NCI-H2029 (cell line): ENCODE results near the gene ARHGAP26.

ENCODE experiments used
- DNase-seq: peaks from one replicate; lab custom pipeline; 2025; lab: John Stamatoyannopoulos, UW

The ARHGAP26 gene

DNA sequence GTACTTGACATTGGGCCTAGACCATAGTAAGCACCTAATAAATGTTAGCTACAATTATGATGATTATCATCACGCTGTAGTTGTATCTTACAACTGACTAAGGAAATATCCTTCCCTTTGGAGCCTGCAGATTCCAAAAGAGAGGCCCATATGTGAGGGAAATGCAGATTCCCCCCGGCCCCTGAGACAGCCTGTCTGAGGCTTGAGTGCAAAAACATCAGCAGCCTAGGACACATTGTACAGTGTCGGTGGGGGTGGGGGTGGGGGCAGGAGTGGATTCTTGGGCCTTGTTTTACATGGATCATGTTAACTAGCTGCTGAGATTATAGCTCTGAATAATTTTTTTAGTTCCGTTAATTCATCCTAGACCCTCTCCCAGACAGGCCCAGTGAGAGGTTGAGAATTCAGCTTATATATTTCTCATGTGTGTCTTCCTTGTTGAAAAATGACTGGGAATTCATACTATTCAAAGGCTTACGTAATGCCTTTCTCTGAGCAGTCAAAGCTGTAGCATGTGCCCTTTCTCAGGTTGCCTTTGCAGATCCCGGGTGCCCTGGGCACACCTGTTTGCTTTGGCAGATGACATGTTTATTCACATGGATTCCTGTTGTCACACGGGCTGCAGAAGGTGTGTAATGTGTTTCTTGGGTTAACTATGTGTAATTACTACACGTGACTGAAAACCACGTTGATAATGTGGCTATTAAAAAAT lies 370.5 kb downstream of the ARHGAP26 start:
- DNase-seq: peak; percentile 97

DNA sequence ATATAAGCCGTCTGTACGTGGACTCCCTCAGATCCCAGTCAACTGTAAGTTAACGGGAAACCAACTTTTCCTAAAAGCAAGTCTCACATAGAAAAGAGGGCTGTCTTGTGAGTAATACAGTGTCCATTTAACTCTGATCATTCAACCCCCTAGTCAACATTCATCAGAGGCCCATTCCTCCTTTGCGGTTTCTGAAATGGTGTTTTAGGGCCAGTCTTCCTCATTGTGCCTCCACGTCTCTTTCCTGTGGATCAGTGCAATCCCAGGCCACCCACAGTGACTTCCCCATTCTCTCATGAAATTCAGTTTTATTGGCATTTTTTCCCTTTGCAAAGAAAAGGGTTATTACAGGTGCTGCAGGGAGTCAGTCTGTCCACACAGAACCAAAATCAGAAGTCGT lies 371.5 kb downstream of the ARHGAP26 start:
- no peak for DNase-seq

DNA sequence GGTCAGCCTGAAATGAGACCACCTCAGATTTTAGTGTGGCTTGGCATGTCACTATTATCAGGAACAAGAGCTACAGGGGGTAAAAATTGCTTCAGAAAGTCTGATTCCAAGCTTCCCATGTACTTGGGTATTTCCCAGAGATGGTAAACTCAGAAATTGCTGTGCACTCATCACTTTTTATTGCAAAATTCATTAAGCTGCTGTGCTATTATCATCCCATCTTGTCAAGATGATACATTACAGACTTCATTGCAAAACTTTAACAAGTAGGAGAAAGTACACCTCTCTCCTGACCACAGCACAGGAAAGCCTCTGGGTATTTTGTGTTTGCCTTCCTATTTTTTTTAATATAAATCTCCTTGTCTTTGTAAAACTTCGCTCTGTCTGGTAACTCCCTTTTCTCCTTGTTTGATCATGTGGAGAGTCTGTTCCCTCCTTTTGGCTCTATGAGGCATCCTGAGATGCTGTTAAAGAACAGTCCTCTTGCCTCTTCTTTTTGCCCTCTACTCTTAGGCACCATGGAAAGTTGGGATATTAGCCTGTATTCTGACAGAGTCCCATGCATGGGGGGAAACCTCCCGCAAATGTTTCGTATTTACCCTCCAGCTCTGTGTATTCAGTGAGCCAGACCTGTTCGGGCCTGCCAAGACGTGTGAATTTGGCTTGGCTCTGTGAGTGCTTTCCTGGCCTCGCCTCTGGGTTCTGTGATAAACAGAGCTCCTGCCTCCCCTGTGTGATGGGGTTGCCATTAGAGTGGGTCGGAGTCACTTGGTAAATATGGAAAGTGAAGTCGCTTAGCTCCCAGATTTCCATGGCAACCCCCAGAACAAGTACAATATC lies 372.6 kb downstream of the ARHGAP26 start:
- DNase-seq: no peak

DNA sequence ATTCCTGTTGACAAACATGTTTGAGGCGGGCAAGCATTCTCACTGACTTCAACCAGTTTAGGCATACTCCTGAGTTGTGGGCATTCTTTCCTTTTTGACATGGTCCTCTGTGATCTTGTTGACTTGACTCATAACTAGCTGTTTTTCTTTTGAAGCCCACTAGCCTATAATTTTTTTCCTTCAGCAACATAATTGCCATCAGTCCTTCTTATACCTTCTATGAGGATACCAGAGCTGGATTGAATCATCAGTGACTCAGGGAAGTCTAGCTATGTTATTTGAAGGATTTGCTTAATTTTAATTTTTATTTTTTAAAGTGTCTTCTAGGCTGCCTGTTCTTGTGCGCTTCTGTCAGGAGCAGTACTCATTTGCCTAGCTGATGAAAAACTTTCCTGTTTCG lies 373.8 kb downstream of the ARHGAP26 start:
- no peak for DNase-seq

DNA sequence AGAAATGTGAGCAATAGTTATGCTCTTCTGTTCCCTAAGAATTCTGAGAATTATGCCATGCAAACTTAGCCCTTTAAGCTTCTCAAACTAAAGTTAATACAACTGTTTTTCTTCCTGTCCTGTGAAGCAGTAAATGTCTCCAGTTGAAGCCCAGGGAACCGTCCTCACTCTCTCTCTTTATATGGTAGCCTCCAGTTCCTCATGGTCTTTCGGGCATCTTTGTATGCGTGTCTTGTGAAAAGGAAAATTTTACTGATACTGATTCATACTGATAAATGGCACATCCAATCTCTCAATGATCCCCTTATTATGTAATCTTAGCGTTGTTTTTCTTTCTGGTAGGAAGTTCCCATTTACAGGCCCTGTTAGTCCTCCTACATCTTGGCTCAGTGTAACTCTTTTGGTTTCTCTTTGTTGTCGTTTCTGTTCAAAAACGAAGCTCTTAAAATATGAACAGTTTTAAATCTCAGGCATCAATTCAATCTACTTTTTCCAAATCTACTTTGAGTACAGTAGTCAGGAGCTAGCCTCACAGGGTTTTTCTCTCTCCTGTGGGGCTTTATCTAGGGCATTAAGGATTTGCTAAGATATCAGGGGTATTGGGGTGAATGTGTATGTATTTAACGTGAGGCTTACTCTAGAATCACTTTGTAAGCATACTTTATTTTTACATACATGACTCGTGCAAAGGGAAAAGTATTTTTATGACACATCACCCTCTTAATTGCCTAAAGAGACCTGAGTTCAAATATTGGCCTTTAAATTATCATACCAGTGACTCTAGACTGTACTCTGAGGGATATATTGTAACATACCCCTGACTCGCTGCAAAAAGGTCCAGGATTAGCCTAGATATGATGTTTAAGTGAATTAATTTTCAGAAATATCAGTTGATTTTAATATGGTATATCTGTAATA lies 375.3 kb downstream of the ARHGAP26 start:
- no peak for DNase-seq

GRCh38 chr5:143146161-143146560 lies 376.0 kb downstream of the ARHGAP26 start:
- no peak for DNase-seq

GRCh38 chr5:143147383-143147782 lies 377.2 kb downstream of the ARHGAP26 start:
- no peak for DNase-seq

- DNase-seq: no peak
These were observed 377.7 kb downstream of the ARHGAP26 start for GRCh38 chr5:143147902-143148301.

- no peak for DNase-seq
These were observed 378.6 kb downstream of the ARHGAP26 start for GRCh38 chr5:143148771-143149170.

- DNase-seq: no peak
These were observed 379.6 kb downstream of the ARHGAP26 start for GRCh38 chr5:143149759-143150158.

DNA sequence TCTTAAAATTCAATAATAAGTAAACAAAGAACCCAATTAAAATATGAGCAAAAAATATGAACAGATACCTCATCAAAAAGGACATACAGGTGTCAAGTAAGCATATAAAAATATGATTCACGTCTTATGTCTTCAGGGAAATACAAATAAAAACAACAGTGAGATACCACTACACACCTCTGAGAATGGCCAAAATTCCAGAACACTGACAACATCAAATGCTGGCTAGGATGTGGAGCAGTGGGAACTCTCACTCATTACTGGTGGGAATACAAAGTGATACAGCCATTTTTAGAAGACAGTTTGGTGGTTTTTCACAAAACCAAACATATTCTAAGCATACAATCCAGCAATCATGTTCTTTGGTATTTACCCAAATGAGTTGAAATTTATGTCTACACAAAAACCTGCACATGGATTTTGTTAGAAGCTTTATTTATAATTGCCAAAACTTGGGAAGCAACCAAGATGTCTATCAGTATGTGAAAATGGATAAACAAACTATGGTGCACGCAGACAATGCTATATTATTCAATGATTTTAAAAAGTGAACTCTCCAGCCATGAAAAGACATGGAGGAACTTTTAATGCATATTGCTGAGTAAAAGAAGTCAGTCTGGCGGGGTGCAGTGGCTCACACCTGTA lies 381.0 kb downstream of the ARHGAP26 start:
- no peak for DNase-seq

- DNase-seq: no peak
These were observed 382.3 kb downstream of the ARHGAP26 start for GRCh38 chr5:143152445-143152844.

- DNase-seq: no peak
These were observed 383.3 kb downstream of the ARHGAP26 start for GRCh38 chr5:143153332-143154119.

DNA sequence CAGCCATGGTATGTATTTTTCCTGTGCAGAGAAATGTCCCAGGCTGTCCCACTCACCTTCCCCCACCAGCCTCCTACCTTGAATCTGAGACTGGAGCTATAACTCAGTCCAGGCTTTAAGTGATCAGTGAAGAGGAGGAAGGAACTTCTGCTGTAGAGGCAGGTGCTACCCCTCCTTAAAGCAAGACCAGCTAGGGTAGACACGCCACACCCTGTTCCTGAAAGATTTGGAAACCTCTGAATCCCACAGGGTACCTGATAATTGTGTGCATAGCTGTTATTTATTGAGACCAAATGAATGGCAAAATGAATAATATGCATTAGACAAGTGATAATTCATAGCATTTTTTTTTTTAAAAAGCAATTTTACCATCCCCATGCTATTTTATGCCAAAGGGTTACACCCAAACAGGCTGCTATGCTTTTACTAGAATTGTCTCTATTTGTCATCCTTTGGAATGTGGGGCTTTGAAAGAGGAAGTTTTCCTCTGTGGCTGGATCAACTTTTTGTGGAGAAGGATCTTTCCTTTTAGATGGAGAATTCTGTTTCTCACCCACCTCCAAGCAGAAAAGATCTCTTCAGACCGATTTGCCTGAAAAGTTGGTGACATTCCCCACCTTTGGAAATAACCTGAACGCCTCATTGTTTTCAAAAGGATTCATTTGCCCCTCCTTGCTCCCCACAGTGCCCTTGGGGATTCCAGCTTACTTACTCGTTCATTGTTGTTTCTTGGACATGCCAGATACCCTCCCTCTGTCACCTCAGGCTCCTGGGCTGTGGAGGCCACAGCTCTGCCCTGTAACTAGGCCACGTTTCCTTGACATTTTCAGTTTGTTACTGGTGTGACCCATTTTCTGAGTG lies 384.6 kb downstream of the ARHGAP26 start:
- no peak for DNase-seq

DNA sequence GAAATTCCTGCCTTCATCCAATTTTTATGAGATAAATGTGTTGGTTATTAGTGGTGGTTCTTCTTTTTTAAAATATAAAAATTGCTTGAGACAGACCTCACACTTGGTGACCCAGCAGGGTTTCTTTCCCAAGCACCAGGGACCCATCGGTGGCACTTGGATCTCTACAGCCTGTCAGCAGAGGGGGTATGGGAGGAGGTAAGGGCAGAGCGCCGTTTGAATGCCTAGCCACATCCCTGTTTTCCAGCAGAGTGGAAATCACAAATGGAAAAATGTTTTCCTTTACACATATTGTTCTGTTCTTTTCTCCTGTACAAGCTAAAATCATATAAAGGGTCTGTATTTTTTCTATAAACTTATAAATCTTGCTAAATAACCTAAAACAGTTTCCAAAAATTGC lies 385.3 kb downstream of the ARHGAP26 start:
- DNase-seq: no peak

DNA sequence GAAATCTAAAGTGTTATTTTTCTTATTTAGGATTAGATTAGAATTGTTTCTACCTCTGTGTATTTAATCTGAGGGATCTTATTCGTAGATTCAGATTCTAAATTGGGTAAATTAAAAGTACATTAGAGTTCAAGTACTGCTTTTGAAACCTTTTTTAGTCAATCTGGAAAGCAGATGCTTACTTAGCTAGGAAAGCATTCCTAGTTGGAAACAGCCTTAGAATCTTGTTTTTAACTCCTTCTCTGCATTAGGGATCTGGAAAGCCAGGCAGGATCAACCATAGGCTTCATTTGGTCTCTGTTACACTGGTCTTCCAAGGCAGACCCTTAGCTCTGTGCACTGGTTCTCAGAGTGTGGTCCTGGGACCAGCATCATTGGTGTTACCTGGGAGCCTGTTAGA lies 385.9 kb downstream of the ARHGAP26 start:
- DNase-seq: no peak

- no peak for DNase-seq
These were observed 386.4 kb downstream of the ARHGAP26 start for GRCh38 chr5:143156572-143156971.

GRCh38 chr5:143159031-143159430 lies 388.9 kb downstream of the ARHGAP26 start:
- DNase-seq: no peak

- no peak for DNase-seq
These were observed 391.8 kb downstream of the ARHGAP26 start for GRCh38 chr5:143161885-143162540.

DNA sequence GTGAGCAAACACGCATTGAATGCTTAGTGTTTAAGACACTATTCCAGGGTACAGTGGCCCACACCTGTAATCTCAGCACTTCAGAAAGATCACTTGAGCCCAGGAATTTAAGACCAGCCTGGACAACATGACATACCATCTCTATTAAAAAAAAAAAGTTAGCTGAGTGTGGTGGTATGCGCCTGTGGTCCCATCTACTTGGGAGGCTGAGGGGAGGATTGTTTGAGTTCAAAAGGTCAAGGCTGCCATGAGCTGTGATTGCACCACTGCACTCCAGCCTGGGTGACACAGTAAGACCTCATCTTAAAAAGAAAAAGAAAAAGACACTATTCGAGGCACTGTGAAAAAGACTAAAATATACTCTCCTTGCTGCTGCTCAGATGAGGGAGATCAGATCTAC lies 392.6 kb downstream of the ARHGAP26 start:
- no peak for DNase-seq
